ENCODE results near the gene ADO.

- TF ChIP-seq CTCF (IDR thresholded peaks at IDR 0.05) (no peak), POLR2AphosphoS5 (IDR thresholded peaks at IDR 0.05; ENCODE audit: low read depth, low read length) (no peak), REST (IDR thresholded peaks at IDR 0.05; ENCODE audit: low read depth, low read length) (no peak), SIN3A (IDR thresholded peaks at IDR 0.05; ENCODE audit: borderline replicate concordance, low read depth, low read length) (no peak), TEAD4 (IDR thresholded peaks at IDR 0.05; ENCODE audit: borderline replicate concordance, insufficient read depth) (no peak)
These were observed 41.4 kb upstream of the ADO start for GRCh38 chr10:62763155-62763554.

Data from SK-N-SH (cell line).